Esophagus muscularis mucosa (tissue), 4 donors: ENCODE results near the gene ALDH7A1. TPM values are rescaled to one million over a fixed set of nuclear protein-coding genes. Genes with fewer than 3 reads are reported as not detected.

Source experiments
- DNase-seq: peaks from one replicate; pipeline ENCODE4 v3.0.0-alpha.2; 2017; ENCODE audit errors: extremely low spot score
- H3K27ac ChIP-seq, 4 donors: fragments of 200-600 bp; sonication (generic); replicated peaks in 1 of 4; 1 replicate in 3 of 4; 2 replicates in 1 of 4; pipeline ENCODE4 v1.5.1; 2016 to 2019; ENCODE audit warnings: mild to moderate bottlenecking in 1 of 4
- H3K27me3 ChIP-seq, 4 donors: fragments of 200-600 bp; sonication (generic); one replicate each; pipeline versions ENCODE4 v1.5.1 to v1.6.0; 2016 to 2019
- H3K36me3 ChIP-seq, 4 donors: fragments of 200-600 bp; sonication (generic); one replicate each; pipeline ENCODE4 v1.5.1; 2016 to 2019
- H3K4me1 ChIP-seq, 4 donors: fragments of 200-600 bp; sonication (generic); one replicate each; pipeline ENCODE4 v1.5.1; 2016 to 2019
- H3K4me3 ChIP-seq, 4 donors: fragments of 200-600 bp; sonication (generic); 1 replicate in 2 of 4; 2 replicates in 2 of 4; pipeline ENCODE4 v1.5.1; 2016 to 2019; ENCODE audit warnings: mild to moderate bottlenecking in 4 of 4, moderate library complexity in 1 of 4
- H3K9me3 ChIP-seq, 4 donors: fragments of 200-600 bp; sonication (generic); 1 replicate in 3 of 4; 2 replicates in 1 of 4; pipeline ENCODE4 v1.5.1; 2016 to 2019
- CTCF ChIP-seq, 3 experiments: fragments of 200-600 bp in 2 of 3; fragments of 450-650 bp in 1 of 3; sonication (generic) in 2 of 3; IDR thresholded peaks; one replicate each; pipeline ENCODE4 v1.5.1; 2017 to 2019; ENCODE audit warnings: antibody characterized with exemption in 3 of 3, mild to moderate bottlenecking in 2 of 3, moderate library complexity in 1 of 3
- EP300 ChIP-seq: sonication (generic); formaldehyde crosslinking; IDR thresholded peaks from one replicate; pipeline ENCODE4 v1.6.1; 2017; ENCODE audit warnings: antibody characterized with exemption
- POLR2A ChIP-seq: fragments of 450-650 bp; IDR thresholded peaks from one replicate; pipeline ENCODE4 v1.6.1; 2017; ENCODE audit warnings: antibody characterized with exemption, moderate library complexity, mild to moderate bottlenecking, low read depth
- POLR2AphosphoS5 ChIP-seq, 2 donors: sonication (generic); formaldehyde crosslinking; IDR thresholded peaks; one replicate each; pipeline ENCODE4 v1.6.1; 2017; ENCODE audit warnings: antibody characterized with exemption in 2 of 2
- WGBS: methylation state at CpG from one replicate; pipeline ENCODE4 v1.1.5; 2018; 5-methylcytosine and 5-hydroxymethylcytosine counted together
- intact Hi-C: fragments of 100-400 bp; cut with DNase I; formaldehyde crosslinking; loops from one replicate; pipeline ENCODE4 v1.15.1; 2023
- total RNA-seq, 4 donors: library from RNA; depleted of rRNA; stranded (reverse); fragments of >200 nt; gene quantifications; one replicate each; pipeline versions ENCODE4 v1.1.0 to v1.2.1, GENCODE V29; 2016

The ALDH7A1 gene
- total RNA-seq, 4 donors from 2014 or later, result 14.9 to 17.7 (median 15.5) TPM

DNA sequence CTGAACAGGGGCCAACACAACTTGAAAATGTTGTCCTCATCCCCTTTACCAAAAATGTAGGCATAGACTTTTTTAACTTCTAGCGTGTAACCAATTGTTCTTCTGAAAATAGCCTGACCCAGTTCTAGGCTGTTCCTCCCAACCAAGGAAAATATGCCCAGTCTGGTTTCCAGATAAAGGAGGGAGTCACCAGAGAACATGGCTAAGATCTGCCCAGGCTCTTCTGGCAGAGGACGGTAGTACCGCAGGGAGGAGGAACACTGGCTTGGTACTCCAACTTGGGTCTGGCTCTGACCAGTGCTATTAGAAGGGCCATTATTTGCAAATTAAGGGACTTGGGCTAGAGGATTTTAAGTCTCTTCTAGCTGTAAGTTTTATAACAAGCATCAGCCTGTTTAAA lies 108.7 kb downstream of the ALDH7A1 start:
- peaks cover 7 to 45% (median 29%) of the 10 kb centered on the region in 4 donors for H3K4me1 ChIP-seq

GRCh38 chr5:126484253-126484652 lies 110.8 kb downstream of the ALDH7A1 start:
- intact Hi-C loops, result no loop called here
- Histone ChIP-seq H3K27me3 (no peaks in the 10 kb centered on the region), H3K4me3 (no peak overlapping the region), H3K4me1 (peaks cover 7 to 34% (median 18%) of the 10 kb centered on the region in 4 donors), H3K36me3 (peaks cover 73 to 99% (median 92%) of the 10 kb centered on the region in 4 donors), H3K27ac (no peak overlapping the region), H3K9me3 (no peaks in the 10 kb centered on the region)
- WGBS, result 100% methylated on average over 2 of the region's 2 CpGs
- no peak for TF ChIP-seq EP300
- TF ChIP-seq POLR2A, result no peak
- TF ChIP-seq POLR2AphosphoS5 (IDR thresholded peaks at IDR 0.05), result no peak
- no peak for TF ChIP-seq CTCF (IDR thresholded peaks at IDR 0.05)
- DNase-seq, result no peak

More for the DNA sequence above, 108.7 kb downstream of the ALDH7A1 start:
- DNase-seq, result no peak
- no peak overlapping the region for H3K4me3 ChIP-seq
- no peak for TF ChIP-seq POLR2A
- TF ChIP-seq POLR2AphosphoS5 (IDR thresholded peaks at IDR 0.05), result no peak
- no peak for TF ChIP-seq EP300
- no peak for TF ChIP-seq CTCF (IDR thresholded peaks at IDR 0.05)
- H3K9me3 ChIP-seq, result no peaks in the 10 kb centered on the region
- intact Hi-C loops, result no loop called here
- no peaks in the 10 kb centered on the region for H3K27me3 ChIP-seq
- H3K27ac ChIP-seq, result no peak overlapping the region
- peaks cover 77 to 97% (median 87%) of the 10 kb centered on the region in 4 donors for H3K36me3 ChIP-seq
- WGBS, result 88% methylated on average over 3 of the region's 3 CpGs

DNA sequence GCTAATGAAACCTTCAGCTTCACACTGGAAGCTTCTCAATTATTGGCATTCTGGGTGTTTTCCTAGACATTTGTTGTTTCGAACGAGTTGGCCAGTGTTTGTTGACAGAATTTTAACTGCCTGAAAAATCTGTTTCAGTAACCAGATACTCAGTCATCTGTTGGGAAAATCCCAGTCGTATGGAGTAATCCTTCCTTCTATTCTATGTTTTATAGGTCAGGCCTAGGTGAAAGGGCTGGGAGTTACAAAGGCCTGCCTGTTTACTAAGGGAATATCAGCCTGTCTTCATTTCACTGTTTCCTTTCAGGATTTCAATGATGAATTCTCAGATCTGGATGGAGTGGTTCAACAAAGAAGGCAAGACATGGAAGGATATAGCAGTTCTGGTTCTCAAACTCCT lies 111.9 kb downstream of the ALDH7A1 start:
- TF ChIP-seq CTCF (IDR thresholded peaks at IDR 0.05), result no peak
- TF ChIP-seq POLR2A, result no peak
- no peak for TF ChIP-seq POLR2AphosphoS5 (IDR thresholded peaks at IDR 0.05)
- no peak for TF ChIP-seq EP300
- intact Hi-C loops, result no loop called here
- H3K27me3 ChIP-seq, result no peaks in the 10 kb centered on the region
- no peak overlapping the region for H3K4me3 ChIP-seq
- H3K27ac ChIP-seq, result peak overlapping the region in 3 of 4 donors; percentile 5 to 34 (median 7)
- peaks cover 4 to 34% (median 15%) of the 10 kb centered on the region in 4 donors for H3K4me1 ChIP-seq
- peaks cover 77 to 99% (median 92%) of the 10 kb centered on the region in 4 donors for H3K36me3 ChIP-seq
- H3K9me3 ChIP-seq, result no peaks in the 10 kb centered on the region
- no peak for DNase-seq
- 75% methylated on average over 3 of the region's 3 CpGs for WGBS

DNA sequence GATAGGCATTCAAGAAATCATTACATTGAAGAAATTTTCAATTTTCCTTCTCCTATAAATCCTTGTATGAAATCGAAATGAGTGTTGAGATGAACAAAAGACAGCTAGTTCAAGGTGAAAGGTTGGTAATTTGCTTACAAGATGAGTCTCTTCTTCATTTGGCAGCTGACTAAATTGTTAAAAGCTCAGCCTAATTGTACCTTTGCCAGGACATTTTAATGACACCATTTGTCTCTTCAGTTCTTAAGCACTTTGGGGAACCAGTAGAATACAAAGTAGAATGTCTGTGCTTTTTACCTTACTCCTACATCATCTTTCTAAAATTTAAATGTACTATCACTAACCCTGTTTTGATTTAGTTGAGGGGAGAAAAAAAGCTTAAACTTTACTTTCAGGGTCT lies 112.4 kb downstream of the ALDH7A1 start:
- WGBS, result 92% methylated on average over 1 of the region's 1 CpG
- H3K9me3 ChIP-seq, result no peaks in the 10 kb centered on the region
- DNase-seq, result no peak
- H3K4me1 ChIP-seq, result peaks cover 0 to 36% (median 18%) of the 10 kb centered on the region in 4 donors
- H3K27me3 ChIP-seq, result no peaks in the 10 kb centered on the region
- H3K4me3 ChIP-seq, result no peak overlapping the region
- intact Hi-C loops, result no loop called here
- peaks cover 78 to 99% (median 90%) of the 10 kb centered on the region in 4 donors for H3K36me3 ChIP-seq
- H3K27ac ChIP-seq, result peak overlapping the region in 1 of 4 donors; percentile 7
- TF ChIP-seq EP300, result no peak
- TF ChIP-seq POLR2AphosphoS5 (IDR thresholded peaks at IDR 0.05), result no peak
- no peak for TF ChIP-seq CTCF (IDR thresholded peaks at IDR 0.05)
- no peak for TF ChIP-seq POLR2A

DNA sequence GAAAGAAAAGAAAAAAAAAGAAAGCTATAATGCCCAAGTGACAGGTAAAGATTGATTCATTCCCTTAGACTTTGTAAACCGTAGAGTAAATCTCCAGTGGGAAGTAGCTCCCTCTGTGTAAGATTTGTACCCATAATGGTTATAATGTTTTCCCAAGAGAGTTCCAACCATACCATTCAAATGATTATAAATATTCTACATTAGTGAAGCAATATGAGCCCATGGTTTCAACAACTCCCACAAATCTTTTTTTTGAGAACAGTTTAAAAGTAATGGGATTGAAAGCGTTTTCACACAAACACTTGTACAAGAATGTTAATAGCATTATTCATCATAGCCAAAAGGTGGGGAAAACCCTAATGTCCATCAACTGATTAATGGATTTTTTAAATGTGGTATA lies 113.8 kb downstream of the ALDH7A1 start:
- no peak for DNase-seq
- intact Hi-C loops, result no loop called here
- 92% methylated on average over 2 of the region's 2 CpGs for WGBS
- Histone ChIP-seq H3K4me1 (peaks cover 0 to 44% (median 23%) of the 10 kb centered on the region in 4 donors), H3K4me3 (no peak overlapping the region), H3K27ac (no peak overlapping the region), H3K36me3 (peaks cover 69 to 88% (median 79%) of the 10 kb centered on the region in 4 donors), H3K27me3 (no peaks in the 10 kb centered on the region), H3K9me3 (no peaks in the 10 kb centered on the region)
- TF ChIP-seq EP300 (no peak), POLR2A (no peak), POLR2AphosphoS5 (IDR thresholded peaks at IDR 0.05) (no peak), CTCF (IDR thresholded peaks at IDR 0.05) (no peak)
